ENCODE measurements around the gene CCDC71.

CCDC71 gene

DNA sequence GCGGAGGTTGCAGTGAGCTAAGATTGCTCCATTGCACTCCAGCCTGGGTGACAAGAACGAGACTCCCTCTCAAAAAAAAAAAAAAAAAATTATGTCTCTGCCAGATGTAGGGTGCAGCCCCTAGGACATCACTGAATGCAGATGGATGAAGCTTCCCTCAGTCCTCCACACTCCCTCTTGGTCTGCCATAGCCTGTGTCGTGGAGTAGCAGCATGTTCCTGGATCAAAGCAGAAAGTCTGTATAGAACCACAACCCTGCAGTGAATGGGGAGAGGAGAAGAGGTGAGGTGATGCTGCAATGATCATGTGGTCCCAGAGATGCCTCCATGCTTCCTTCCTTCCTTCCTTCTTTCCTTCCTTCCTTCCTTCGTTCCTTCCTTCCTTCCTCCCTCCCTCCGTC, 18.0 kb downstream of the CCDC71 start:
- ATAC-seq: no peak
- TF ChIP-seq CSDC2 (CRISPR knock-in tag; IDR thresholded peaks at IDR 0.05) (no peak), ZFP30 (CRISPR knock-in tag; IDR thresholded peaks at IDR 0.05) (no peak), ISL1 (CRISPR knock-in tag; IDR thresholded peaks at IDR 0.05) (no peak), TOX (CRISPR knock-in tag; IDR thresholded peaks at IDR 0.05; ENCODE audit: borderline replicate concordance) (no peak), PATZ1 (CRISPR knock-in tag; IDR thresholded peaks at IDR 0.05; ENCODE audit: borderline replicate concordance) (no peak), ARNTL (CRISPR knock-in tag; IDR thresholded peaks at IDR 0.05; ENCODE audit: borderline replicate concordance, low read depth) (no peak), ZNF565 (CRISPR knock-in tag; conservative IDR thresholded peaks at IDR 0.05; ENCODE audit: low read depth) (no peak)
- TF ChIP-seq, protein P1, sequence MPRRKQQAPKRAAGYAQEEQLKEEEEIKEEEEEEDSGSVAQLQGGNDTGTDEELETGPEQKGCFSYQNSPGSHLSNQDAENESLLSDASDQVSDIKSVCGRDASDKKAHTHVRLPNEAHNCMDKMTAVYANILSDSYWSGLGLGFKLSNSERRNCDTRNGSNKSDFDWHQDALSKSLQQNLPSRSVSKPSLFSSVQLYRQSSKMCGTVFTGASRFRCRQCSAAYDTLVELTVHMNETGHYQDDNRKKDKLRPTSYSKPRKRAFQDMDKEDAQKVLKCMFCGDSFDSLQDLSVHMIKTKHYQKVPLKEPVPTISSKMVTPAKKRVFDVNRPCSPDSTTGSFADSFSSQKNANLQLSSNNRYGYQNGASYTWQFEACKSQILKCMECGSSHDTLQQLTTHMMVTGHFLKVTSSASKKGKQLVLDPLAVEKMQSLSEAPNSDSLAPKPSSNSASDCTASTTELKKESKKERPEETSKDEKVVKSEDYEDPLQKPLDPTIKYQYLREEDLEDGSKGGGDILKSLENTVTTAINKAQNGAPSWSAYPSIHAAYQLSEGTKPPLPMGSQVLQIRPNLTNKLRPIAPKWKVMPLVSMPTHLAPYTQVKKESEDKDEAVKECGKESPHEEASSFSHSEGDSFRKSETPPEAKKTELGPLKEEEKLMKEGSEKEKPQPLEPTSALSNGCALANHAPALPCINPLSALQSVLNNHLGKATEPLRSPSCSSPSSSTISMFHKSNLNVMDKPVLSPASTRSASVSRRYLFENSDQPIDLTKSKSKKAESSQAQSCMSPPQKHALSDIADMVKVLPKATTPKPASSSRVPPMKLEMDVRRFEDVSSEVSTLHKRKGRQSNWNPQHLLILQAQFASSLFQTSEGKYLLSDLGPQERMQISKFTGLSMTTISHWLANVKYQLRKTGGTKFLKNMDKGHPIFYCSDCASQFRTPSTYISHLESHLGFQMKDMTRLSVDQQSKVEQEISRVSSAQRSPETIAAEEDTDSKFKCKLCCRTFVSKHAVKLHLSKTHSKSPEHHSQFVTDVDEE (CRISPR knock-in tag; IDR thresholded peaks at IDR 0.05): no peak

DNA sequence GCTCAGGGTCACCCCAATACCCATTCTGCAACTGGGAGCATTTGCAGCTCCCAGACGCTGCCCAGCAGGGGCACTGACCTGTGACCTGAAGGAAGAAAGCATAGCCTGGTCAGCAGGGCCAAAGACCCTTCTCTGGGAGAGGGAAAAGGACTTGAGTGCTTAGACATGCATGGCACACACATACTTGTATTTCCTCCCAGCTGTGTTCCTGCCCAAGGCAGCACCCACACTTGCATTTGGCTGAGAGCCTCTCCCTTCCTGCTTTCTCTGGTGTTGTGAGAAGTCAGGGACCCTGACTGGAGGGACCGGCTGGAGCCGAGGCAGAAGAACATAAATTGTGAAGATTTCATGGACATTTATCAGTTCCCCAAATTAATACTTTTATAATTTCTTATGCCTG, 26.1 kb downstream of the CCDC71 start:
- ATAC-seq: no peak
- TF ChIP-seq, protein P1 (CRISPR knock-in tag; IDR thresholded peaks at IDR 0.05): no peak
- TF ChIP-seq ZNF8 (CRISPR knock-in tag; IDR thresholded peaks at IDR 0.05): no peak
- no peak for TF ChIP-seq BACH2 (CRISPR knock-in tag; IDR thresholded peaks at IDR 0.05; ENCODE audit: borderline replicate concordance)

DNA sequence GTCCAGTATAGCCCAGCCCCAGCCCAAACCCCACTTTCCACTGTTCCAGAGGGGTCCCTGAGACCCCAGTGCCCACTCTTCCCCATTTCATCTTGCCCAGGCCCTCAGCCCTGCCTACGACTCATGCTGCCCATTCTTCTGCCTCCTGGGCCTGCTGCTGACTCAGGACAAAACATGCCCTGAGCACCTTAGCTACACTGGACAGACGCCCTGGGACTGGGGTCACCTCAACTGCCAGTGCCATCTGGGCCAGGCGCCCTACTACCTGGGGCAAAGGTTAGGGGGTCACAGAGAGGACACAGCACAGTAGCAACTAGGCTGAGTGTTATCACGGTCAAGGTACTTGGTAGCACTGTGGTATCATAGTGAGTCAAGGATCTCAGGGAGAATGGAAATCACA, 30.6 kb downstream of the CCDC71 start:
- TF ChIP-seq ISL1 (CRISPR knock-in tag; IDR thresholded peaks at IDR 0.05) (no peak), ESRRG (CRISPR knock-in tag; IDR thresholded peaks at IDR 0.05) (no peak), CSDC2 (CRISPR knock-in tag; IDR thresholded peaks at IDR 0.05) (no peak), TOX (CRISPR knock-in tag; IDR thresholded peaks at IDR 0.05; ENCODE audit: borderline replicate concordance) (no peak), ZFP3 (CRISPR knock-in tag; IDR thresholded peaks at IDR 0.05) (no peak), OSR1 (CRISPR knock-in tag; IDR thresholded peaks at IDR 0.05) (no peak), BACH2 (CRISPR knock-in tag; IDR thresholded peaks at IDR 0.05; ENCODE audit: borderline replicate concordance) (no peak), RARB (CRISPR knock-in tag; IDR thresholded peaks at IDR 0.05) (no peak), ARNTL (CRISPR knock-in tag; IDR thresholded peaks at IDR 0.05; ENCODE audit: borderline replicate concordance, low read depth) (no peak), ZNF8 (CRISPR knock-in tag; IDR thresholded peaks at IDR 0.05) (no peak), CREB5 (CRISPR knock-in tag; IDR thresholded peaks at IDR 0.05; ENCODE audit: low read depth) (no peak), ZC3H10 (CRISPR knock-in tag; IDR thresholded peaks at IDR 0.05) (no peak), ZFP30 (CRISPR knock-in tag; IDR thresholded peaks at IDR 0.05) (no peak), PATZ1 (CRISPR knock-in tag; IDR thresholded peaks at IDR 0.05; ENCODE audit: borderline replicate concordance) (no peak), PPARA (CRISPR knock-in tag; IDR thresholded peaks at IDR 0.05; ENCODE audit: borderline replicate concordance) (no peak), ZNF70 (CRISPR knock-in tag; IDR thresholded peaks at IDR 0.05) (no peak)
- TF ChIP-seq, protein P2, sequence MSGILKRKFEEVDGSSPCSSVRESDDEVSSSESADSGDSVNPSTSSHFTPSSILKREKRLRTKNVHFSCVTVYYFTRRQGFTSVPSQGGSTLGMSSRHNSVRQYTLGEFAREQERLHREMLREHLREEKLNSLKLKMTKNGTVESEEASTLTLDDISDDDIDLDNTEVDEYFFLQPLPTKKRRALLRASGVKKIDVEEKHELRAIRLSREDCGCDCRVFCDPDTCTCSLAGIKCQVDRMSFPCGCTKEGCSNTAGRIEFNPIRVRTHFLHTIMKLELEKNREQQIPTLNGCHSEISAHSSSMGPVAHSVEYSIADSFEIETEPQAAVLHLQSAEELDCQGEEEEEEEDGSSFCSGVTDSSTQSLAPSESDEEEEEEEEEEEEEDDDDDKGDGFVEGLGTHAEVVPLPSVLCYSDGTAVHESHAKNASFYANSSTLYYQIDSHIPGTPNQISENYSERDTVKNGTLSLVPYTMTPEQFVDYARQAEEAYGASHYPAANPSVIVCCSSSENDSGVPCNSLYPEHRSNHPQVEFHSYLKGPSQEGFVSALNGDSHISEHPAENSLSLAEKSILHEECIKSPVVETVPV (CRISPR knock-in tag; IDR thresholded peaks at IDR 0.05): no peak
- TF ChIP-seq, protein P1 (CRISPR knock-in tag; IDR thresholded peaks at IDR 0.05): no peak
- ATAC-seq: no peak

Measured in SK-N-SH treated with all-trans-retinoic acid at 6 μM for 48 hours (cell line).